Uterus (tissue), 4 donors: ENCODE measurements around the gene ATXN10. TPM values are rescaled to one million over a fixed set of nuclear protein-coding genes. Genes with fewer than 3 reads are reported as not detected.

Source experiments
- DNase-seq, 2 donors: peaks; one replicate each; pipeline ENCODE4 v3.0.0-alpha.2; 2019 to 2020
- H3K27ac ChIP-seq, 2 donors: fragments of 200-600 bp; sonication (generic); 1 replicate in 1 of 2; 2 replicates in 1 of 2; pipeline ENCODE4 v1.5.1; 2016 to 2018
- H3K27me3 ChIP-seq, 2 donors: fragments of 200-600 bp; sonication (generic); one replicate each; pipeline ENCODE4 v1.5.1; 2018 to 2019; ENCODE audit warnings: control low read depth in 1 of 2
- H3K36me3 ChIP-seq, 2 donors: fragments of 200-600 bp; sonication (generic); one replicate each; pipeline ENCODE4 v1.5.1; 2019; ENCODE audit warnings: control low read depth in 1 of 2
- H3K4me1 ChIP-seq, 2 donors: fragments of 200-600 bp; sonication (generic); one replicate each; pipeline ENCODE4 v1.5.1; 2018 to 2019; ENCODE audit warnings: control low read depth in 1 of 2
- H3K4me3 ChIP-seq, 2 donors: fragments of 200-600 bp; sonication (generic); 1 replicate in 1 of 2; 2 replicates in 1 of 2; pipeline ENCODE4 v1.5.1; 2018 to 2019; ENCODE audit warnings: mild to moderate bottlenecking in 1 of 2
- H3K9me3 ChIP-seq, 2 donors: fragments of 200-600 bp; sonication (generic); one replicate each; pipeline ENCODE4 v1.5.1; 2019; ENCODE audit warnings: control low read depth in 1 of 2
- POLR2A ChIP-seq, 2 donors: fragments of 450-650 bp; IDR thresholded peaks; one replicate each; pipeline ENCODE4 v1.6.1; 2016; ENCODE audit warnings: antibody characterized with exemption in 2 of 2, mild to moderate bottlenecking in 1 of 2, moderate library complexity in 1 of 2
- intact Hi-C: fragments of 100-400 bp; cut with DNase I; formaldehyde crosslinking; loops from one replicate; pipeline ENCODE4 v1.15.1; 2023; ENCODE audit warnings: low total_unique reads
- total RNA-seq, 4 donors: library from RNA; depleted of rRNA in 3 of 4; stranded (reverse); fragments of >200 nt in 3 of 4; gene quantifications; one replicate each; pipeline versions ENCODE4 v1.1.0 to v1.2.4, GENCODE V29; 2014 to 2023
- TF ChIP-seq, protein P1 (sequence below), 4 experiments: fragments of 200-600 bp in 2 of 4; fragments of 450-650 bp in 2 of 4; sonication (generic) in 2 of 4; IDR thresholded peaks; one replicate each; pipeline ENCODE4 v1.5.1; 2016 to 2019; ENCODE audit warnings: antibody characterized with exemption in 4 of 4, mild to moderate bottlenecking in 2 of 4, moderate library complexity in 1 of 4
- donor health status: DM: yes; HTN: yes; CAD: no.

Gene ATXN10
- total RNA-seq, 4 donors from 2014 or later = 251 to 258 (median 253) TPM

DNA sequence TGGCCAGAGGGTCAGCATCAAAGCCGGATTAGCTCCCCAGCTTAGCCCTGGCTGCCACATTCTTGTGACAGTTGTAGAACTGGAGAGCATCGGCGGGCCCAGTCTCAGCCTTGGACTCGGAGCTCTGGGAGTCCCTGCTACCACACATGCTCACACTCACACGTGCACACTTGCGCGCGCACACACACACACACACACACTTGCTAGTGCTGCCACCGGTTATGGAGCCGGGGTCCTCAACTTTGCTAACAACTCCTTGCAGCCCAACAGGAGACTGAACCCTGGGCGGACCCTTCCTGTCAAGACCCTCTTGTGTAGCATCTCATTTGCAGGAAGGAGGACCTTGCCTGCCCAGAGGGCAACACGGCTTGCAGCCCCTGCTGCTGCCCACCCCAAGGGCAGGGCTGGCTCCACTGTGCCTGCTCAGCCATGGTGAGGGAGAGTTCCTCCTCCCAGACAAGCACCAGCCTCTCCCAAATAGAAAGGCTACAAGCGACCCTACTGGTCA is 197.8 kb downstream of the ATXN10 start:
- H3K27ac ChIP-seq = no peak overlapping the region
- H3K36me3 ChIP-seq = no peaks in the 10 kb centered on the region
- no peaks in the 10 kb centered on the region for H3K27me3 ChIP-seq
- no peak for DNase-seq
- H3K4me1 ChIP-seq = peaks cover 0 to 19% of the 10 kb centered on the region in 2 donors
- intact Hi-C loops = no loop called here
- peaks cover 0 to 7% of the 10 kb centered on the region in 2 donors for H3K9me3 ChIP-seq
- TF ChIP-seq, protein P1, sequence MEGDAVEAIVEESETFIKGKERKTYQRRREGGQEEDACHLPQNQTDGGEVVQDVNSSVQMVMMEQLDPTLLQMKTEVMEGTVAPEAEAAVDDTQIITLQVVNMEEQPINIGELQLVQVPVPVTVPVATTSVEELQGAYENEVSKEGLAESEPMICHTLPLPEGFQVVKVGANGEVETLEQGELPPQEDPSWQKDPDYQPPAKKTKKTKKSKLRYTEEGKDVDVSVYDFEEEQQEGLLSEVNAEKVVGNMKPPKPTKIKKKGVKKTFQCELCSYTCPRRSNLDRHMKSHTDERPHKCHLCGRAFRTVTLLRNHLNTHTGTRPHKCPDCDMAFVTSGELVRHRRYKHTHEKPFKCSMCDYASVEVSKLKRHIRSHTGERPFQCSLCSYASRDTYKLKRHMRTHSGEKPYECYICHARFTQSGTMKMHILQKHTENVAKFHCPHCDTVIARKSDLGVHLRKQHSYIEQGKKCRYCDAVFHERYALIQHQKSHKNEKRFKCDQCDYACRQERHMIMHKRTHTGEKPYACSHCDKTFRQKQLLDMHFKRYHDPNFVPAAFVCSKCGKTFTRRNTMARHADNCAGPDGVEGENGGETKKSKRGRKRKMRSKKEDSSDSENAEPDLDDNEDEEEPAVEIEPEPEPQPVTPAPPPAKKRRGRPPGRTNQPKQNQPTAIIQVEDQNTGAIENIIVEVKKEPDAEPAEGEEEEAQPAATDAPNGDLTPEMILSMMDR (IDR thresholded peaks at IDR 0.05) = no peak
- no peak for TF ChIP-seq POLR2A (IDR thresholded peaks at IDR 0.05)
- no peak overlapping the region for H3K4me3 ChIP-seq

DNA sequence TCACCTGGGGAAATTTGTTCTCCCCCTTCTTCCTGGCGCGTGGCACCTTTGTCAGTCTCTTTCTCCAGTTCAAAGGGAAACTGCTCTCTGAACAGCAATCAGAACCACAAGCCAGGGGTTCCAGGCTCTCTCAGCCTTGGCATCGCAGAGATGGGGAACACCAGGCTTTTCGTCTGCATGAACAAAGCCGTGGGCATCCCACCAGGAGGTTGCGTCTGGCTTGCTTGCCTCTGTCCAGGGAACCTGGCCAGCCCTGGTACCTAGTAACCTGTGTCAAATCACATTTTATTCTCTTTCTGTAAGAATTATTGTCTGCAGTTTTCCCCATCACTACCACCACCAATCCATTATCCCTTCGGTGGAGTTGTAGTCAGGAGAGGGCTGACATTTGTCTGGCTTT is 198.4 kb downstream of the ATXN10 start:
- intact Hi-C loops = no loop called here
- TF ChIP-seq POLR2A (IDR thresholded peaks at IDR 0.05) = no peak
- TF ChIP-seq, protein P1 (IDR thresholded peaks at IDR 0.05) = no peak
- DNase-seq = no peak
- H3K9me3 ChIP-seq = peaks cover 0 to 7% of the 10 kb centered on the region in 2 donors
- no peaks in the 10 kb centered on the region for H3K27me3 ChIP-seq
- no peaks in the 10 kb centered on the region for H3K36me3 ChIP-seq
- H3K4me1 ChIP-seq = peaks cover 0 to 19% of the 10 kb centered on the region in 2 donors
- no peak overlapping the region for H3K27ac ChIP-seq
- no peak overlapping the region for H3K4me3 ChIP-seq

- Histone ChIP-seq H3K27me3 (no peaks in the 10 kb centered on the region), H3K9me3 (peaks cover 0 to 7% of the 10 kb centered on the region in 2 donors), H3K27ac (no peak overlapping the region), H3K36me3 (no peaks in the 10 kb centered on the region), H3K4me1 (peaks cover 0 to 13% of the 10 kb centered on the region in 2 donors), H3K4me3 (no peak overlapping the region)
- TF ChIP-seq, protein P1 (IDR thresholded peaks at IDR 0.05) = no peak
- TF ChIP-seq POLR2A (IDR thresholded peaks at IDR 0.05) = no peak
- no peak for DNase-seq
- intact Hi-C loops = no loop called here
These were observed 200.1 kb downstream of the ATXN10 start for GRCh38 chr22:45871721-45872120.

DNA sequence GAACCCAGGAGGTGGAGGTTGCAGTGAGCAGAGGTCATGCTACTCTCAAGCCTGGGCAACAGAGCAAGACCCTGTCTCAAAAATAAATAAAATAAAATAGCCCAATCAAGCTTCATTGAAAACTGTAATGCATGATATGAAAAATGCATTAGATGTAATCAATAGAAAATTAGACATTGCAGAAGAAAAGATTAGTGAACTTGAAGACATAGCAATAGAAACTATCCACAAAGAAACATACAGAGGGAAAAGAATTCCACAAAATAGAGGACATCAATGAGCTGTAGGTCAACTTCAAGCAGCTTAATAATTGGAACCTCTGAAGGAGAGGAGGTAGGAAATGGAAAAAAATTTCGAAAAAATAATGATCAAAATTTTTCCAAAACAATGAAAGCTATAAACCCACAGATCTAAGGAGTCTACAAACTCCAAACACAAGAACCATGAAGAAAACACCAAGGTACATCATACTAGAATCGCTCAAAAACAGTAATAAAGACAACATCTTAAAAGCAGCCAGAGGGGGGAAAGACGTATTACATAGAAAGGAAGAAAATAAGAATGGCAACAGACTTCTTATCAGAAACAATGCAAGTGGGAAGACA is 201.1 kb downstream of the ATXN10 start:
- Histone ChIP-seq H3K36me3 (no peaks in the 10 kb centered on the region), H3K27me3 (no peaks in the 10 kb centered on the region), H3K4me3 (no peak overlapping the region), H3K27ac (no peak overlapping the region), H3K9me3 (peaks cover 0 to 7% of the 10 kb centered on the region in 2 donors), H3K4me1 (peaks cover 0 to 3% of the 10 kb centered on the region in 2 donors)
- intact Hi-C loops = no loop called here
- no peak for TF ChIP-seq POLR2A (IDR thresholded peaks at IDR 0.05)
- TF ChIP-seq, protein P1 (IDR thresholded peaks at IDR 0.05) = no peak
- DNase-seq = no peak

DNA sequence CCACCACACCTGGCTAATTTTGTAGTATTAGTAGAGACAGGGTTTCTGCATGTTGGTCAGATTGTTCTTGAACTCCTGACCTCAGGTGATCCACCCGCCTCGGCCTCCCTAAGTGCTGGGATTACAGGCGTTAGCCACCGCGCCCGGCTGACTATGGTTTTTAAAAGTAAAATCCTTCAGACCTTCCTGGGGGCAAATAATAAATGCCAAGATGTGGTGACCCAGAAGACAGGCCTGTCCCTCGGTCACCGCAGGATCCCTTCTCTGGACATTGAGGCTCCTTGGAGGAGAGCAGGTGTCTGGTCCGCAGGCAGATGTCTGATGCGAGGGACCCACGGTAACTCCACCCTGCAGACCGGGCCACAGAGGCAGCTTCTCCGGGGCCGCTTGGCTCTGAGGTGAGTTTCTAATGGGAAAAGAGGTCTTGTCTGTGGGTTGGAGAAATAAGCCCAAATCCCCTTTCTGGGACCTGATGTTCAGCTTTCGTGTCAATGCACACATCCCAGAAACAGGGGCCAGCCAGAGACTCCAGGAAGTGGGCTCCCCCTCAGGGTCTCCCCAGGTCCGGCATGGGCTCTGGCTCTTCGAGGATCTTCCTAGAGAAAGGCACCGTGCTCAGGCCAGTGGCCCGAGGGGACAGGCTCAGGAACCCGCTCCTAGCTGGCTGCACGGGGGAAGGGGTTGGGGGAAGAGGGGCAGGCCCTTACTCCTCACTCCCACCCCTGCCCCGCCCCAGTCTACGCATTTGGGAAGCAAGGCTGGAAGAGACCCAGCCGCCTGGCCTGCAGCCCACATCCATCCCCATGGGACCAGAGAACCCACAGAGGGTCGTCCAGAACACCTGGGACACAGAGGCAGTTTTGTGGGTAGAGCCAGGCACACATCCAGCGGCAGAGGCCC is 204.8 kb downstream of the ATXN10 start:
- intact Hi-C loops = no loop called here
- no peak overlapping the region for H3K27ac ChIP-seq
- H3K27me3 ChIP-seq = no peaks in the 10 kb centered on the region
- H3K4me1 ChIP-seq = peaks cover 0 to 4% of the 10 kb centered on the region in 2 donors
- DNase-seq = peak in 1 of 2 donors; percentile 11
- no peaks in the 10 kb centered on the region for H3K36me3 ChIP-seq
- H3K4me3 ChIP-seq = no peak overlapping the region
- no peak for TF ChIP-seq POLR2A (IDR thresholded peaks at IDR 0.05)
- TF ChIP-seq, protein P1 (IDR thresholded peaks at IDR 0.05) = no peak
- peaks cover 0 to 7% of the 10 kb centered on the region in 2 donors for H3K9me3 ChIP-seq
